IMR-90 (cell line): ENCODE data around the gene ACCSL. TPM values are rescaled to one million over a fixed set of nuclear protein-coding genes. Genes with fewer than 3 reads are reported as not detected.

Experiments used
- ATAC-seq: fragments of 200-7000 bp; cut with Tn5 transposase; 2 replicates; pipeline ENCODE4 v1.9.1; 2020; ENCODE audit warnings: low read depth, mild to moderate bottlenecking, moderate library complexity
- BruUV-seq: library from RNA; stranded (reverse); fragments of 400-500 nt; replicated peaks from 2 replicates; lab custom pipeline; 2021; lab: Mats Ljungman, UMichigan
- CTCF ChIA-PET: fragments of 300-600 bp; formaldehyde crosslinking; extraction: SDS; loops from one replicate; lab custom pipeline; 2021; ENCODE audit warnings: antibody characterized with exemption; lab: Yijun Ruan, JAX
- POLR2A ChIA-PET: fragments of 300-600 bp; sonication (Branson Sonifier 250); formaldehyde crosslinking; loops from one replicate; lab custom pipeline; 2022; ENCODE audit warnings: antibody characterized with exemption; ENCODE audit not compliant: unreplicated experiment; lab: Charles Lee
- DNase-seq: peaks from one replicate; pipeline ENCODE4 v3.0.0; 2013
- H2AFZ ChIP-seq: replicated peaks from 2 replicates; pipeline ENCODE3; 2013; ENCODE audit warnings: low read length, mild to moderate bottlenecking; ENCODE audit not compliant: poor library complexity
- H2AK5ac ChIP-seq: 2 replicates; pipeline ENCODE4 v1.6.1; 2013; ENCODE audit warnings: low read depth, low read length, inconsistent platforms
- H2AK9ac ChIP-seq: replicated peaks from 2 replicates; pipeline ENCODE3; 2013; ENCODE audit warnings: mild to moderate bottlenecking, low read depth, low read length, moderate library complexity; ENCODE audit not compliant: poor library complexity
- H2BK120ac ChIP-seq: 2 replicates; pipeline ENCODE4 v1.6.1; 2013; ENCODE audit warnings: low read depth, low read length, inconsistent platforms
- H2BK15ac ChIP-seq: 3 replicates; pipeline ENCODE4 v1.6.1; 2013; ENCODE audit warnings: low read depth, low read length, inconsistent platforms
- H2BK20ac ChIP-seq: 2 replicates; pipeline ENCODE4 v1.6.1; 2013; ENCODE audit warnings: low read depth, mild to moderate bottlenecking, inconsistent platforms, low read length, moderate library complexity
- H2BK5ac ChIP-seq: 2 replicates; pipeline ENCODE4 v1.6.1; 2013; ENCODE audit warnings: mild to moderate bottlenecking, low read depth, low read length, inconsistent platforms; ENCODE audit not compliant: poor library complexity, severe bottlenecking
- H3K14ac ChIP-seq: replicated peaks from 2 replicates; pipeline ENCODE4 v1.6.1; 2013; ENCODE audit warnings: low read depth, low read length, inconsistent platforms
- H3K18ac ChIP-seq: 2 replicates; pipeline ENCODE4 v1.6.1; 2013; ENCODE audit warnings: low read depth, low read length, control low read depth
- H3K23ac ChIP-seq: 2 replicates; pipeline ENCODE4 v1.6.1; 2013; ENCODE audit warnings: low read depth, low read length, inconsistent platforms
- H3K27ac ChIP-seq: 2 replicates; pipeline ENCODE4 v1.5.1; 2013; ENCODE audit warnings: mild to moderate bottlenecking, control low read depth, low read length; ENCODE audit not compliant: insufficient read depth
- H3K27me3 ChIP-seq: 2 replicates; pipeline ENCODE4 v1.6.1; 2013; ENCODE audit warnings: low read length; ENCODE audit not compliant: control insufficient read depth, insufficient read depth
- H3K36me3 ChIP-seq: 2 replicates; pipeline ENCODE4 v1.6.1; 2013; ENCODE audit warnings: low read length, mixed read lengths; ENCODE audit not compliant: control insufficient read depth, insufficient read depth
- H3K4ac ChIP-seq: 2 replicates; pipeline ENCODE4 v1.6.1; 2013; ENCODE audit warnings: low read depth, low read length, inconsistent platforms
- H3K4me1 ChIP-seq: 2 replicates; pipeline ENCODE4 v1.6.1; 2013; ENCODE audit warnings: low read length, mixed read lengths; ENCODE audit not compliant: control insufficient read depth, insufficient read depth
- H3K4me2 ChIP-seq: 2 replicates; pipeline ENCODE4 v1.6.1; 2013; ENCODE audit warnings: low read depth, mild to moderate bottlenecking, control low read depth, low read length, moderate library complexity
- H3K4me3 ChIP-seq: 2 replicates; pipeline ENCODE4 v1.5.1; 2013; ENCODE audit warnings: low read depth, mild to moderate bottlenecking, control low read depth, low read length, moderate library complexity; ENCODE audit not compliant: insufficient read depth
- H3K56ac ChIP-seq: 2 replicates; pipeline ENCODE4 v1.6.1; 2013; ENCODE audit warnings: low read length, inconsistent platforms; ENCODE audit not compliant: insufficient read depth; ENCODE audit errors: extremely low read depth
- H3K79me1 ChIP-seq, 2 experiments: 2 replicates each; pipeline ENCODE4 v1.6.1; 2013; ENCODE audit warnings: low read length in 2 of 2, inconsistent platforms in 1 of 2, low read depth in 1 of 2
- H3K9ac ChIP-seq: 2 replicates; pipeline ENCODE4 v1.6.1; 2013; ENCODE audit warnings: low read depth, low read length, control low read depth
- H3K9me1 ChIP-seq: 2 replicates; pipeline ENCODE4 v1.6.1; 2013; ENCODE audit warnings: low read length, inconsistent platforms; ENCODE audit not compliant: insufficient read depth
- H3K9me3 ChIP-seq: 2 replicates; pipeline ENCODE4 v1.6.1; 2013; ENCODE audit warnings: low read length; ENCODE audit not compliant: control insufficient read depth, insufficient read depth
- H4K20me1 ChIP-seq: 2 replicates; pipeline ENCODE4 v1.6.1; 2013; ENCODE audit warnings: low read length, inconsistent platforms; ENCODE audit not compliant: insufficient read depth
- H4K5ac ChIP-seq: 2 replicates; pipeline ENCODE4 v1.6.1; 2013; ENCODE audit warnings: mild to moderate bottlenecking, low read depth, low read length, control low read depth
- H4K8ac ChIP-seq, 2 experiments: 2 replicates each; pipeline ENCODE4 v1.6.1; 2013; ENCODE audit warnings: low read depth in 2 of 2, low read length in 2 of 2, control low read depth in 1 of 2, inconsistent platforms in 1 of 2
- H4K91ac ChIP-seq: 2 replicates; pipeline ENCODE4 v1.6.1; 2013; ENCODE audit warnings: low read depth, low read length, inconsistent platforms; ENCODE audit not compliant: insufficient read depth
- CEBPB ChIP-seq: IDR thresholded peaks from 2 replicates; pipeline ENCODE4 v1.6.1; 2012; ENCODE audit warnings: low read depth, low read length, improper control_type of control experiment
- MAZ ChIP-seq: IDR thresholded peaks from 2 replicates; pipeline ENCODE4 v1.6.1; 2012; ENCODE audit warnings: low read depth, mild to moderate bottlenecking, low read length, improper control_type of control experiment, moderate library complexity, borderline replicate concordance
- MXI1 ChIP-seq: IDR thresholded peaks from 2 replicates; pipeline ENCODE4 v1.6.1; 2012; ENCODE audit warnings: low read depth, mild to moderate bottlenecking, low read length, moderate library complexity, borderline replicate concordance
- POLR2A ChIP-seq: IDR thresholded peaks from 2 replicates; pipeline ENCODE4 v1.6.1; 2012; ENCODE audit warnings: mild to moderate bottlenecking, low read depth, low read length
- RCOR1 ChIP-seq: IDR thresholded peaks from 2 replicates; pipeline ENCODE4 v1.6.1; 2012; ENCODE audit warnings: mild to moderate bottlenecking, low read length, improper control_type of control experiment; ENCODE audit not compliant: insufficient replicate concordance
- RFX5 ChIP-seq: IDR thresholded peaks from 2 replicates; pipeline ENCODE4 v1.8.0; 2012; ENCODE audit warnings: low read depth, mild to moderate bottlenecking, low read length, moderate library complexity
- SMC3 ChIP-seq: fragments of 150-350 bp; IDR thresholded peaks from 2 replicates; pipeline ENCODE4 v1.6.1; 2016; ENCODE audit warnings: low read depth, mild to moderate bottlenecking, antibody characterized with exemption, low read length, moderate library complexity
- WGBS, 2 experiments: methylation state at CpG; one replicate each; pipeline versions ENCODE4 v1.1.5 to v1.1.7; 2013; ENCODE audit warnings: missing lambda C conversion rate in 2 of 2; ENCODE audit not compliant: insufficient read length in 1 of 2; ENCODE audit errors: extremely low coverage in 2 of 2; 5-methylcytosine and 5-hydroxymethylcytosine counted together
- dilution Hi-C: fragments of 300-500 bp; cut with HindIII; formaldehyde crosslinking; loops from one replicate; pipeline ENCODE4 v1.14.3; 2018; ENCODE audit warnings: low sequenced_read_pairs; ENCODE audit not compliant: unreplicated experiment
- in situ Hi-C: fragments of 300-500 bp; cut with MboI; formaldehyde crosslinking; loops from 3 replicates; pipeline ENCODE4 v1.14.3; 2019; ENCODE audit warnings: low sequenced_read_pairs, inconsistent platforms, mixed read lengths
- intact Hi-C: fragments of 100-400 bp; cut with micrococcal nuclease; formaldehyde crosslinking; loops from 2 replicates; pipeline ENCODE4 v1.10.0; 2022
- polyA plus RNA-seq, 3 experiments: library from polyadenylated mRNA; depleted of rRNA; stranded (reverse); fragments of >200 nt; gene quantifications; 2 replicates each; pipeline ENCODE4 v1.2.3, GENCODE V29; 2012; ENCODE audit warnings: low replicate concordance in 1 of 3
- total RNA-seq: library from RNA; depleted of rRNA; stranded (reverse); fragments of >200 nt; gene quantifications from 2 replicates; pipeline ENCODE4 v1.2.3, GENCODE V29; 2012
- TF ChIP-seq, protein P1 (sequence below): conservative IDR thresholded peaks from 2 replicates; pipeline ENCODE4 v1.5.1; 2012; ENCODE audit warnings: mild to moderate bottlenecking, low read depth, low read length, improper control_type of control experiment
- TF ChIP-seq, protein P2 (sequence below): fragments of 150-350 bp; IDR thresholded peaks from 2 replicates; pipeline ENCODE4 v1.6.1; 2017; ENCODE audit warnings: mild to moderate bottlenecking, antibody characterized with exemption, low read length, low read depth

ACCSL gene
- total and polyA plus RNA-seq, 2 of the 4 experiments (the other 2 are of a cell fraction) = not detected

DNA sequence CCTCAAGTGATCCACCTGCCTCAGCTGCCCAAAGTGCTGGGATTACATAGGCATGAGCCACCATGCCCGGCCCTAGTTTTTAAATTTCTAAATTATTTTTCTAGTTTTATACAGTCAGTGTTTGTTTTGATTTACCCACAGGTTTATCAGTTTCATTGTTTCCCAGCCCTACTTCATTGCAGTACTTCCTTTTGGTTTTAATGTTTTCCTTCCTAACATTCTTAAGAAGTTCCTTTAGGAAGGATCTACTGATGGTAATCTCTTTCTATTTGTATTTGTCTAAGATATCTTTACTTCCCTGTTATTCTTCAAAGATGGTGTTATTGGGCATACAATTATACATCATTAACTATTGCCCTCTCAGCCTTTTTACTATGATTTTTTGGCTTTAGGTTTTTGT lies 42.8 kb downstream of the ACCSL start:
- no peaks in the 10 kb centered on the region for H3K9me3 ChIP-seq
- H3K4me1 ChIP-seq = 0 out of 2 replicates have a peak, but pooled peaks cover 1% of the 10 kb centered on the region
- H2AK5ac ChIP-seq = no peak overlapping the region
- H3K79me1 ChIP-seq = no peaks in the 10 kb centered on the region
- H3K18ac ChIP-seq = no peak overlapping the region
- H4K5ac ChIP-seq = no peak overlapping the region
- no peak overlapping the region for H3K23ac ChIP-seq
- POLR2A ChIA-PET = no interaction called here
- DNase-seq (no peak), ATAC-seq (no peak)
- no peak overlapping the region for H3K14ac ChIP-seq
- H2AFZ ChIP-seq = no peak overlapping the region
- H3K27me3 ChIP-seq = peaks cover 2% of the 10 kb centered on the region; the same call in 1 of the 2 replicates
- WGBS, 2 experiments = no CpG with 5 or more reads among the region's 1 CpG
- H3K9me1 ChIP-seq = no peaks in the 10 kb centered on the region
- H3K36me3 ChIP-seq = no peaks in the 10 kb centered on the region
- no peak overlapping the region for H2BK15ac ChIP-seq
- no peak overlapping the region for H3K9ac ChIP-seq
- no peak overlapping the region for H4K91ac ChIP-seq
- in situ Hi-C loops (no loop called here), intact Hi-C loops (loop anchor here (10.0 kb wide), 1 partner anchor 524 kb away; no protein-coding TSS in a partner anchor), dilution Hi-C loops (no loop called here)
- no peak overlapping the region for H2BK20ac ChIP-seq
- CTCF ChIA-PET = no interaction called here
- no peak overlapping the region for H2BK120ac ChIP-seq
- H4K8ac ChIP-seq = no peak overlapping the region
- no peak overlapping the region for H3K4ac ChIP-seq
- no peak overlapping the region for H3K4me3 ChIP-seq
- H3K27ac ChIP-seq = no peak overlapping the region
- no peak overlapping the region for H3K4me2 ChIP-seq
- TF ChIP-seq MAZ = no peak
- no peak for TF ChIP-seq RFX5
- TF ChIP-seq, protein P1, sequence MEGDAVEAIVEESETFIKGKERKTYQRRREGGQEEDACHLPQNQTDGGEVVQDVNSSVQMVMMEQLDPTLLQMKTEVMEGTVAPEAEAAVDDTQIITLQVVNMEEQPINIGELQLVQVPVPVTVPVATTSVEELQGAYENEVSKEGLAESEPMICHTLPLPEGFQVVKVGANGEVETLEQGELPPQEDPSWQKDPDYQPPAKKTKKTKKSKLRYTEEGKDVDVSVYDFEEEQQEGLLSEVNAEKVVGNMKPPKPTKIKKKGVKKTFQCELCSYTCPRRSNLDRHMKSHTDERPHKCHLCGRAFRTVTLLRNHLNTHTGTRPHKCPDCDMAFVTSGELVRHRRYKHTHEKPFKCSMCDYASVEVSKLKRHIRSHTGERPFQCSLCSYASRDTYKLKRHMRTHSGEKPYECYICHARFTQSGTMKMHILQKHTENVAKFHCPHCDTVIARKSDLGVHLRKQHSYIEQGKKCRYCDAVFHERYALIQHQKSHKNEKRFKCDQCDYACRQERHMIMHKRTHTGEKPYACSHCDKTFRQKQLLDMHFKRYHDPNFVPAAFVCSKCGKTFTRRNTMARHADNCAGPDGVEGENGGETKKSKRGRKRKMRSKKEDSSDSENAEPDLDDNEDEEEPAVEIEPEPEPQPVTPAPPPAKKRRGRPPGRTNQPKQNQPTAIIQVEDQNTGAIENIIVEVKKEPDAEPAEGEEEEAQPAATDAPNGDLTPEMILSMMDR = no peak
- TF ChIP-seq, protein P2, sequence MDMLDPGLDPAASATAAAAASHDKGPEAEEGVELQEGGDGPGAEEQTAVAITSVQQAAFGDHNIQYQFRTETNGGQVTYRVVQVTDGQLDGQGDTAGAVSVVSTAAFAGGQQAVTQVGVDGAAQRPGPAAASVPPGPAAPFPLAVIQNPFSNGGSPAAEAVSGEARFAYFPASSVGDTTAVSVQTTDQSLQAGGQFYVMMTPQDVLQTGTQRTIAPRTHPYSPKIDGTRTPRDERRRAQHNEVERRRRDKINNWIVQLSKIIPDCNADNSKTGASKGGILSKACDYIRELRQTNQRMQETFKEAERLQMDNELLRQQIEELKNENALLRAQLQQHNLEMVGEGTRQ = no peak
- TF ChIP-seq SMC3 = no peak
- TF ChIP-seq CEBPB = no peak
- TF ChIP-seq RCOR1 = no peak
- TF ChIP-seq POLR2A = no peak
- no peak for TF ChIP-seq MXI1
- H2BK5ac ChIP-seq = no peak overlapping the region
- H2AK9ac ChIP-seq = no peak overlapping the region
- BruUV-seq = no TSS peak
- no peaks in the 10 kb centered on the region for H4K20me1 ChIP-seq
- no peak overlapping the region for H3K56ac ChIP-seq
